GM23338 (cell line): ENCODE data around the gene RMC1. TPM values are rescaled to one million over a fixed set of nuclear protein-coding genes. Genes with fewer than 3 reads are reported as not detected.

Experiments used
- ATAC-seq: fragments of 200-7000 bp; cut with Tn5 transposase; 3 replicates; pipeline ENCODE4 v1.9.1; 2020
- DNase-seq: peaks from one replicate; pipeline ENCODE4 v3.0.0-alpha.2; 2015; ENCODE audit warnings: low spot score
- H2AFZ ChIP-seq: fragments of 200-600 bp; sonication (generic); 2 replicates; pipeline ENCODE4 v1.8.0; 2016; ENCODE audit warnings: antibody characterized with exemption, mild to moderate bottlenecking, moderate library complexity
- H3F3A ChIP-seq: fragments of 200-600 bp; sonication (generic); replicated peaks from 2 replicates; pipeline ENCODE4 v1.8.0; 2017; ENCODE audit warnings: antibody characterized with exemption, mixed run types, low read depth
- H3K27ac ChIP-seq: fragments of 200-600 bp; sonication (generic); 2 replicates; pipeline ENCODE4 v1.6.1; 2016; ENCODE audit warnings: low read depth
- H3K27me3 ChIP-seq: fragments of 200-600 bp; sonication (generic); 2 replicates; pipeline ENCODE4 v1.8.0; 2016; ENCODE audit warnings: mild to moderate bottlenecking, mixed run types, moderate library complexity; ENCODE audit not compliant: insufficient read depth
- H3K36me3 ChIP-seq: fragments of 200-600 bp; sonication (generic); 2 replicates; pipeline ENCODE4 v1.8.0; 2016; ENCODE audit warnings: mild to moderate bottlenecking; ENCODE audit not compliant: insufficient read depth
- H3K4me1 ChIP-seq: fragments of 200-600 bp; sonication (generic); 2 replicates; pipeline ENCODE4 v1.8.0; 2016; ENCODE audit warnings: mild to moderate bottlenecking, moderate library complexity; ENCODE audit not compliant: insufficient read depth
- H3K4me2 ChIP-seq: fragments of 200-600 bp; sonication (generic); 2 replicates; pipeline ENCODE4 v1.7.1; 2017; ENCODE audit warnings: mixed run types
- H3K4me3 ChIP-seq: fragments of 200-600 bp; sonication (generic); 2 replicates; pipeline ENCODE4 v1.6.1; 2016; ENCODE audit warnings: mixed run types
- H3K79me2 ChIP-seq: fragments of 200-600 bp; sonication (generic); replicated peaks from 2 replicates; pipeline ENCODE4 v1.8.0; 2017; ENCODE audit warnings: mild to moderate bottlenecking; ENCODE audit not compliant: insufficient read depth
- H3K9me2 ChIP-seq: fragments of 200-600 bp; sonication (generic); 2 replicates; pipeline ENCODE4 v1.8.0; 2017; ENCODE audit not compliant: insufficient read depth
- H4K20me1 ChIP-seq: fragments of 200-600 bp; sonication (generic); replicated peaks from 2 replicates; pipeline ENCODE4 v1.8.0; 2017; ENCODE audit warnings: mild to moderate bottlenecking; ENCODE audit not compliant: insufficient read depth
- H3K27ac Mint-ChIP-seq: 2 replicates; pipeline ENCODE4 v1.8.0; 2020; ENCODE audit warnings: inconsistent platforms, mild to moderate bottlenecking, moderate library complexity, mixed read lengths
- H3K27me3 Mint-ChIP-seq: 3 replicates; pipeline ENCODE4 v1.8.0; 2022; ENCODE audit warnings: low read depth, mild to moderate bottlenecking, moderate library complexity, mixed read lengths, inconsistent platforms; ENCODE audit not compliant: insufficient read depth, poor library complexity
- H3K36me3 Mint-ChIP-seq: 3 replicates; pipeline ENCODE4 v1.8.0; 2021; ENCODE audit warnings: low read depth, mild to moderate bottlenecking, inconsistent platforms, moderate library complexity, mixed read lengths
- H3K4me1 Mint-ChIP-seq: 3 replicates; pipeline ENCODE4 v1.8.0; 2020; ENCODE audit warnings: mild to moderate bottlenecking, inconsistent platforms, mixed read lengths
- H3K4me3 Mint-ChIP-seq: 3 replicates; pipeline ENCODE4 v1.8.0; 2021; ENCODE audit warnings: moderate library complexity, mild to moderate bottlenecking, inconsistent platforms, mixed read lengths
- H3K9me3 Mint-ChIP-seq: 3 replicates; pipeline ENCODE4 v1.8.0; 2020; ENCODE audit warnings: moderate library complexity, mild to moderate bottlenecking, inconsistent platforms, mixed read lengths
- EZH2 ChIP-seq: fragments of 200-600 bp; sonication (generic); IDR thresholded peaks from one replicate; pipeline ENCODE4 v1.8.0; 2017; ENCODE audit warnings: antibody characterized with exemption, mild to moderate bottlenecking, low read depth; ENCODE audit not compliant: unreplicated experiment
- NANOG ChIP-seq: IDR thresholded peaks from 2 replicates; pipeline ENCODE4 v1.6.1; 2016; ENCODE audit warnings: antibody characterized with exemption, borderline replicate concordance
- POLR2AphosphoS5 ChIP-seq: IDR thresholded peaks from 2 replicates; pipeline ENCODE4 v1.6.1; 2016; ENCODE audit warnings: antibody characterized with exemption, low read depth
- STAT1 ChIP-seq: IDR thresholded peaks from one replicate; pipeline ENCODE4 v1.6.1; 2016; ENCODE audit warnings: antibody characterized with exemption; ENCODE audit not compliant: unreplicated experiment
- ZNF331 ChIP-seq: fragments of 250-450 bp; sonication (Bioruptor Pico); IDR thresholded peaks from 2 replicates; pipeline ENCODE4 v1.5.0; 2020; ENCODE audit warnings: low read depth, mild to moderate bottlenecking, moderate library complexity
- polyA plus RNA-seq: library from polyadenylated mRNA; unstranded; fragments of >200 nt; fragmentation: Nextera tagmentation; extraction: Ambion mirVana; gene quantifications from 2 replicates; pipeline ENCODE4 v1.2.1, GENCODE V29; 2016
- total RNA-seq: library from RNA; depleted of rRNA; stranded (reverse); fragments of >200 nt; shearing (Covaris generic); gene quantifications from 2 replicates; pipeline ENCODE4 v1.2.3, GENCODE V29; 2014
- TF ChIP-seq, protein P1 (sequence below): IDR thresholded peaks from 2 replicates; pipeline ENCODE4 v1.6.1; 2016; ENCODE audit warnings: antibody characterized with exemption
- TF ChIP-seq, protein P2 (sequence below): IDR thresholded peaks from one replicate; pipeline ENCODE4 v1.6.1; 2018; ENCODE audit warnings: antibody characterized with exemption; ENCODE audit not compliant: unreplicated experiment
- TF ChIP-seq, protein P3 (sequence below): fragments of 250-450 bp; sonication (Bioruptor Pico); IDR thresholded peaks from 2 replicates; pipeline ENCODE4 v1.5.0; 2020; ENCODE audit warnings: mild to moderate bottlenecking, moderate library complexity

The RMC1 gene
- total and polyA plus RNA-seq, 2 experiments from 2014 or later = 18.9 to 24.6 TPM

- no peaks in the 10 kb centered on the region for H3K27me3 Mint-ChIP-seq
- Histone ChIP-seq H3K36me3 (peaks cover 75% of the 10 kb centered on the region), H4K20me1 (peaks cover 11% of the 10 kb centered on the region; the same call in 1 of the 2 replicates), H3F3A (no peaks in the 10 kb centered on the region), H3K27me3 (no peaks in the 10 kb centered on the region), H3K27ac (no peak overlapping the region), H3K4me1 (no peaks in the 10 kb centered on the region), H3K9me2 (no peaks in the 10 kb centered on the region), H3K4me2 (no peak overlapping the region), H3K79me2 (no peaks in the 10 kb centered on the region), H2AFZ (no peak overlapping the region), H3K4me3 (no peak overlapping the region)
- no peak for ATAC-seq
- no peaks in the 10 kb centered on the region for H3K9me3 Mint-ChIP-seq
- DNase-seq = no peak
- TF ChIP-seq, protein P1, sequence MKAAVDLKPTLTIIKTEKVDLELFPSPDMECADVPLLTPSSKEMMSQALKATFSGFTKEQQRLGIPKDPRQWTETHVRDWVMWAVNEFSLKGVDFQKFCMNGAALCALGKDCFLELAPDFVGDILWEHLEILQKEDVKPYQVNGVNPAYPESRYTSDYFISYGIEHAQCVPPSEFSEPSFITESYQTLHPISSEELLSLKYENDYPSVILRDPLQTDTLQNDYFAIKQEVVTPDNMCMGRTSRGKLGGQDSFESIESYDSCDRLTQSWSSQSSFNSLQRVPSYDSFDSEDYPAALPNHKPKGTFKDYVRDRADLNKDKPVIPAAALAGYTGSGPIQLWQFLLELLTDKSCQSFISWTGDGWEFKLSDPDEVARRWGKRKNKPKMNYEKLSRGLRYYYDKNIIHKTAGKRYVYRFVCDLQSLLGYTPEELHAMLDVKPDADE = no peak
- no peak for TF ChIP-seq NANOG
- no peak for TF ChIP-seq ZNF331 (CRISPR knock-in tag)
- TF ChIP-seq, protein P2, sequence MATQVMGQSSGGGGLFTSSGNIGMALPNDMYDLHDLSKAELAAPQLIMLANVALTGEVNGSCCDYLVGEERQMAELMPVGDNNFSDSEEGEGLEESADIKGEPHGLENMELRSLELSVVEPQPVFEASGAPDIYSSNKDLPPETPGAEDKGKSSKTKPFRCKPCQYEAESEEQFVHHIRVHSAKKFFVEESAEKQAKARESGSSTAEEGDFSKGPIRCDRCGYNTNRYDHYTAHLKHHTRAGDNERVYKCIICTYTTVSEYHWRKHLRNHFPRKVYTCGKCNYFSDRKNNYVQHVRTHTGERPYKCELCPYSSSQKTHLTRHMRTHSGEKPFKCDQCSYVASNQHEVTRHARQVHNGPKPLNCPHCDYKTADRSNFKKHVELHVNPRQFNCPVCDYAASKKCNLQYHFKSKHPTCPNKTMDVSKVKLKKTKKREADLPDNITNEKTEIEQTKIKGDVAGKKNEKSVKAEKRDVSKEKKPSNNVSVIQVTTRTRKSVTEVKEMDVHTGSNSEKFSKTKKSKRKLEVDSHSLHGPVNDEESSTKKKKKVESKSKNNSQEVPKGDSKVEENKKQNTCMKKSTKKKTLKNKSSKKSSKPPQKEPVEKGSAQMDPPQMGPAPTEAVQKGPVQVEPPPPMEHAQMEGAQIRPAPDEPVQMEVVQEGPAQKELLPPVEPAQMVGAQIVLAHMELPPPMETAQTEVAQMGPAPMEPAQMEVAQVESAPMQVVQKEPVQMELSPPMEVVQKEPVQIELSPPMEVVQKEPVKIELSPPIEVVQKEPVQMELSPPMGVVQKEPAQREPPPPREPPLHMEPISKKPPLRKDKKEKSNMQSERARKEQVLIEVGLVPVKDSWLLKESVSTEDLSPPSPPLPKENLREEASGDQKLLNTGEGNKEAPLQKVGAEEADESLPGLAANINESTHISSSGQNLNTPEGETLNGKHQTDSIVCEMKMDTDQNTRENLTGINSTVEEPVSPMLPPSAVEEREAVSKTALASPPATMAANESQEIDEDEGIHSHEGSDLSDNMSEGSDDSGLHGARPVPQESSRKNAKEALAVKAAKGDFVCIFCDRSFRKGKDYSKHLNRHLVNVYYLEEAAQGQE = no peak
- no peak overlapping the region for H3K27ac Mint-ChIP-seq
- H3K4me1 Mint-ChIP-seq = no peaks in the 10 kb centered on the region
- no peak overlapping the region for H3K4me3 Mint-ChIP-seq
- peaks cover 78% of the 10 kb centered on the region for H3K36me3 Mint-ChIP-seq
Observed at GRCh38 chr18:23538001-23538400, 34.7 kb downstream of the RMC1 start.

GRCh38 chr18:23538870-23539269 is 35.6 kb downstream of the RMC1 start:
- H2AFZ ChIP-seq = no peak overlapping the region
- no peaks in the 10 kb centered on the region for H3F3A ChIP-seq
- H3K9me2 ChIP-seq = no peaks in the 10 kb centered on the region
- Mint-ChIP-seq H3K4me1 (no peaks in the 10 kb centered on the region), H3K36me3 (peaks cover 79% of the 10 kb centered on the region), H3K27ac (no peak overlapping the region), H3K4me3 (no peak overlapping the region), H3K27me3 (no peaks in the 10 kb centered on the region), H3K9me3 (no peaks in the 10 kb centered on the region)
- H3K79me2 ChIP-seq = no peaks in the 10 kb centered on the region
- DNase-seq (no peak), ATAC-seq (no peak)
- H3K4me2 ChIP-seq = no peak overlapping the region
- H3K4me3 ChIP-seq = no peak overlapping the region
- H3K36me3 ChIP-seq = peaks cover 73% of the 10 kb centered on the region
- no peaks in the 10 kb centered on the region for H3K4me1 ChIP-seq
- H3K27me3 ChIP-seq = no peaks in the 10 kb centered on the region
- peaks cover 11% of the 10 kb centered on the region; the same call in 1 of the 2 replicates for H4K20me1 ChIP-seq
- H3K27ac ChIP-seq = no peak overlapping the region
- TF ChIP-seq POLR2AphosphoS5 = no peak
- TF ChIP-seq, protein P3, sequence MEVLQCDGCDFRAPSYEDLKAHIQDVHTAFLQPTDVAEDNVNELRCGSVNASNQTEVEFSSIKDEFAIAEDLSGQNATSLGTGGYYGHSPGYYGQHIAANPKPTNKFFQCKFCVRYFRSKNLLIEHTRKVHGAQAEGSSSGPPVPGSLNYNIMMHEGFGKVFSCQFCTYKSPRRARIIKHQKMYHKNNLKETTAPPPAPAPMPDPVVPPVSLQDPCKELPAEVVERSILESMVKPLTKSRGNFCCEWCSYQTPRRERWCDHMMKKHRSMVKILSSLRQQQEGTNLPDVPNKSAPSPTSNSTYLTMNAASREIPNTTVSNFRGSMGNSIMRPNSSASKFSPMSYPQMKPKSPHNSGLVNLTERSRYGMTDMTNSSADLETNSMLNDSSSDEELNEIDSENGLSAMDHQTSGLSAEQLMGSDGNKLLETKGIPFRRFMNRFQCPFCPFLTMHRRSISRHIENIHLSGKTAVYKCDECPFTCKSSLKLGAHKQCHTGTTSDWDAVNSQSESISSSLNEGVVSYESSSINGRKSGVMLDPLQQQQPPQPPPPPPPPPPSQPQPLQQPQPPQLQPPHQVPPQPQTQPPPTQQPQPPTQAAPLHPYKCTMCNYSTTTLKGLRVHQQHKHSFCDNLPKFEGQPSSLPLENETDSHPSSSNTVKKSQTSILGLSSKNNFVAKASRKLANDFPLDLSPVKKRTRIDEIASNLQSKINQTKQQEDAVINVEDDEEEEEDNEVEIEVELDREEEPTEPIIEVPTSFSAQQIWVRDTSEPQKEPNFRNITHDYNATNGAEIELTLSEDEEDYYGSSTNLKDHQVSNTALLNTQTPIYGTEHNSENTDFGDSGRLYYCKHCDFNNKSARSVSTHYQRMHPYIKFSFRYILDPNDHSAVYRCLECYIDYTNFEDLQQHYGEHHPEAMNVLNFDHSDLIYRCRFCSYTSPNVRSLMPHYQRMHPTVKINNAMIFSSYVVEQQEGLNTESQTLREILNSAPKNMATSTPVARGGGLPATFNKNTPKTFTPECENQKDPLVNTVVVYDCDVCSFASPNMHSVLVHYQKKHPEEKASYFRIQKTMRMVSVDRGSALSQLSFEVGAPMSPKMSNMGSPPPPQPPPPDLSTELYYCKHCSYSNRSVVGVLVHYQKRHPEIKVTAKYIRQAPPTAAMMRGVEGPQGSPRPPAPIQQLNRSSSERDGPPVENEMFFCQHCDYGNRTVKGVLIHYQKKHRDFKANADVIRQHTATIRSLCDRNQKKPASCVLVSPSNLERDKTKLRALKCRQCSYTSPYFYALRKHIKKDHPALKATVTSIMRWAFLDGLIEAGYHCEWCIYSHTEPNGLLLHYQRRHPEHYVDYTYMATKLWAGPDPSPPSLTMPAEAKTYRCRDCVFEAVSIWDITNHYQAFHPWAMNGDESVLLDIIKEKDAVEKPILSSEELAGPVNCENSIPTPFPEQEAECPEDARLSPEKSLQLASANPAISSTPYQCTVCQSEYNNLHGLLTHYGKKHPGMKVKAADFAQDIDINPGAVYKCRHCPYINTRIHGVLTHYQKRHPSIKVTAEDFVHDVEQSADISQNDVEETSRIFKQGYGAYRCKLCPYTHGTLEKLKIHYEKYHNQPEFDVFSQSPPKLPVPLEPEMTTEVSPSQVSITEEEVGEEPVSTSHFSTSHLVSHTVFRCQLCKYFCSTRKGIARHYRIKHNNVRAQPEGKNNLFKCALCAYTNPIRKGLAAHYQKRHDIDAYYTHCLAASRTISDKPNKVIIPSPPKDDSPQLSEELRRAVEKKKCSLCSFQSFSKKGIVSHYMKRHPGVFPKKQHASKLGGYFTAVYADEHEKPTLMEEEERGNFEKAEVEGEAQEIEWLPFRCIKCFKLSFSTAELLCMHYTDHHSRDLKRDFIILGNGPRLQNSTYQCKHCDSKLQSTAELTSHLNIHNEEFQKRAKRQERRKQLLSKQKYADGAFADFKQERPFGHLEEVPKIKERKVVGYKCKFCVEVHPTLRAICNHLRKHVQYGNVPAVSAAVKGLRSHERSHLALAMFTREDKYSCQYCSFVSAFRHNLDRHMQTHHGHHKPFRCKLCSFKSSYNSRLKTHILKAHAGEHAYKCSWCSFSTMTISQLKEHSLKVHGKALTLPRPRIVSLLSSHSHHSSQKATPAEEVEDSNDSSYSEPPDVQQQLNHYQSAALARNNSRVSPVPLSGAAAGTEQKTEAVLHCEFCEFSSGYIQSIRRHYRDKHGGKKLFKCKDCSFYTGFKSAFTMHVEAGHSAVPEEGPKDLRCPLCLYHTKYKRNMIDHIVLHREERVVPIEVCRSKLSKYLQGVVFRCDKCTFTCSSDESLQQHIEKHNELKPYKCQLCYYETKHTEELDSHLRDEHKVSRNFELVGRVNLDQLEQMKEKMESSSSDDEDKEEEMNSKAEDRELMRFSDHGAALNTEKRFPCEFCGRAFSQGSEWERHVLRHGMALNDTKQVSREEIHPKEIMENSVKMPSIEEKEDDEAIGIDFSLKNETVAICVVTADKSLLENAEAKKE (CRISPR knock-in tag) = no peak
- TF ChIP-seq STAT1 = no peak
- TF ChIP-seq, protein P1 = no peak
- TF ChIP-seq EZH2 = no peak
